ENCODE data around the gene CD40. TPM values are rescaled to one million over a fixed set of nuclear protein-coding genes. Genes with fewer than 3 reads are reported as not detected.

The CD40 gene
- total RNA-seq: 1 to 10 TPM; 5.0 to 5.3 TPM
- 8.8 TPM for polyA plus RNA-seq (ENCODE audit: insufficient read depth, low read depth, low replicate concordance)
- long read RNA-seq, donor 1, partial matches to known transcripts: 0 of 4 reads
- long read RNA-seq, donor 1, other reads (novel, unspliced or antisense): 0 of 4 reads
- long read RNA-seq, donor 2, partial matches to known transcripts: 0 of 2 reads
- long read RNA-seq, donor 2, other reads (novel, unspliced or antisense): 0 of 2 reads

GRCh38 chr20:46117704-46118467 lies at the start of gene CD40:
Gene CD40, plus strand, starts transcription at chr20:46118314. Its CDS starts 30 bp downstream, at chr20:46118344.
- Histone ChIP-seq H3K27ac (peak within 1 kb of the TSS; percentile 27 to 61), H3K4me3 (peak within 1 kb of the TSS; percentile 32 to 68), H3K4me1 (no peaks in the 10 kb centered on the region), H3K9me3 (no peaks in the 10 kb centered on the region), H3K27me3 (no peaks in the 10 kb centered on the region), H3K36me3 (ENCODE audit: low read depth, missing control alignments) (no peaks in the 10 kb centered on the region)
- intact Hi-C loops (cut with DNase I; ENCODE audit: low total_unique reads): no loop called here
- TF ChIP-seq POLR2A (IDR thresholded peaks at IDR 0.05) (no peak), CTCF (IDR thresholded peaks at IDR 0.05) (no peak)
- peak; percentile 91 for DNase-seq
- WGBS, 2 donors: 2 to 8% methylated on average over 35 to 40 of the region's 40 CpGs

GRCh38 chr20:46070215-46070900 lies 47.8 kb upstream of the CD40 start:
- Histone ChIP-seq H3K27ac (no peak overlapping the region), H3K9me3 (no peaks in the 10 kb centered on the region), H3K4me3 (no peak overlapping the region), H3K4me1 (no peaks in the 10 kb centered on the region), H3K27me3 (no peaks in the 10 kb centered on the region), H3K36me3 (ENCODE audit: low read depth, missing control alignments) (no peaks in the 10 kb centered on the region)
- TF ChIP-seq POLR2A (IDR thresholded peaks at IDR 0.05) (no peak), CTCF (IDR thresholded peaks at IDR 0.05) (no peak)
- 94% methylated on average over 20 of the region's 20 CpGs for WGBS, 2 donors
- DNase-seq: no peak
- intact Hi-C loops (cut with DNase I; ENCODE audit: low total_unique reads): no loop called here

DNA sequence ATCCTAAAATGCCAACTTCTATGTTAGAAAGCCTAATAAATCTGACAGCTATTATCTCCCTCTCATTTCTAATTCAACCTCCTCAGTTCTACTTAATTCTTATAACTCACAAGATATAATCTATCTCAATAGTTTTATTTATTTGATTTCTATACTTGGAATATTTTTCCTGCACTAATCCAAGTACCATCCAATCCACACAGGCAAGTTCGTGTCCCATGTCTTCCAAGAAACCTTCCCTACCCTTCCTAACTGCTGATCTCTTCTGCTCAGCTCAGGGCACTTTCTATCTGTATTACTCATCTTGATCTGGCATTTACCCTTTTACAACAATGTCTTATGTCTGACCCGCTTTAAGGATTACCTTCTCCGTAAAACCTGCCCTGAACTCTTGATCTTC lies 46.5 kb upstream of the CD40 start:
- no peak for TF ChIP-seq POLR2A (IDR thresholded peaks at IDR 0.05)
- TF ChIP-seq CTCF (IDR thresholded peaks at IDR 0.05): no peak
- no peak overlapping the region for H3K4me3 ChIP-seq
- WGBS, 2 donors: 91 to 95% methylated on average over 3 of the region's 3 CpGs
- no peaks in the 10 kb centered on the region for H3K9me3 ChIP-seq
- H3K4me1 ChIP-seq: no peaks in the 10 kb centered on the region
- intact Hi-C loops (cut with DNase I; ENCODE audit: low total_unique reads): no loop called here
- H3K27ac ChIP-seq: no peak overlapping the region
- no peaks in the 10 kb centered on the region for H3K36me3 ChIP-seq (ENCODE audit: low read depth, missing control alignments)
- DNase-seq: no peak
- no peaks in the 10 kb centered on the region for H3K27me3 ChIP-seq

GRCh38 chr20:46073024-46073423 lies 45.1 kb upstream of the CD40 start:
- no peak for TF ChIP-seq POLR2A (IDR thresholded peaks at IDR 0.05)
- no peak for TF ChIP-seq CTCF (IDR thresholded peaks at IDR 0.05)
- Histone ChIP-seq H3K4me3 (no peak overlapping the region), H3K4me1 (no peaks in the 10 kb centered on the region), H3K36me3 (ENCODE audit: low read depth, missing control alignments) (no peaks in the 10 kb centered on the region), H3K9me3 (no peaks in the 10 kb centered on the region), H3K27me3 (no peaks in the 10 kb centered on the region), H3K27ac (no peak overlapping the region)
- 91 to 94% methylated on average over 4 of the region's 4 CpGs for WGBS, 2 donors
- DNase-seq: no peak
- intact Hi-C loops (cut with DNase I; ENCODE audit: low total_unique reads): no loop called here

Data from testis (tissue), 5 donors.